A549 treated with DMSO at 1 μM for 4 hours (cell line): Measurements from ENCODE around the gene PRDM13. TPM values are rescaled to one million over a fixed set of nuclear protein-coding genes. Genes with fewer than 3 reads are reported as not detected.

Experiments used
- total RNA-seq: library from RNA; stranded (reverse); fragments of 200-300 nt; extraction: Qiagen RNA extraction; gene quantifications from 5 replicates; pipeline ENCODE4 v1.2.3, GENCODE V29; 2022; ENCODE audit warnings: low read depth

Gene PRDM13
- total RNA-seq: 0.83 to 1.2 TPM (median 0.93 TPM) in 5 replicates

DNA sequence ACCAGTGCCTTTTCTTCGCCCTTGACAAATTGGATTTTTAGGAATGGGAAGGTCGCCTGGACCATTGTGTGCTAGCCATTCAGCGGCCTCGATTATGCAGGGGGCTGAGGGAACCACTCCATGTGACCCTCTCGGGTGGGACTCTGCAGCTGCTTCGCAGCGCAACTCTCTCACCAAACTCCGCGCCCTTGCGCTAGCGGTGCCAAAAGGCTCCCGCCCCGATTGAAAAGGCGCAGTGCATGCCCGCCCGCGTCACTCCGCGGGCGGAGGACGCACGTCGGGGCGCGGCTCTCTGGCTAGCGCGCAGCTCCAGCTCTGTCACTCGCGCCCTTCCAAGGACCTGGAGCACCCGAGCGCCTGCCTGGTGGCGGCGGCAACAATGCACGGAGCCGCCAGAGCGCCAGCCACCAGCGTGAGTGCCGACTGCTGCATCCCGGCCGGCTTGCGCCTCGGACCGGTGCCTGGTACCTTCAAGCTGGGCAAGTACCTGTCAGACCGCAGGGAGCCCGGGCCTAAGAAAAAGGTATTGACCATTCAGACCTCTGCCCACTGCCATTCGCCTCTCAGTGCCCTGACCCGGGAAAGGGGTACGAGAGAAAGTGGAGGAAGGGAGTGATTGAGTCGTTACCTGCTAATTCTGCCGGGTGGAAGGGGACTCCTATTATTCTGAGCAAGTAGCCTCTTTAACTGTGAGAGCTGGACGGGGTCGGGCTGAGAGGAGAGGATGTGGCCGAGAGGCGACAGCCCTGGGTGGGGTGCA, at the start of gene PRDM13:
PRDM13 (plus strand) TSS at position 178 of the 760 bp plus-strand sequence; CDS start at position 380, 202 bp downstream.

DNA sequence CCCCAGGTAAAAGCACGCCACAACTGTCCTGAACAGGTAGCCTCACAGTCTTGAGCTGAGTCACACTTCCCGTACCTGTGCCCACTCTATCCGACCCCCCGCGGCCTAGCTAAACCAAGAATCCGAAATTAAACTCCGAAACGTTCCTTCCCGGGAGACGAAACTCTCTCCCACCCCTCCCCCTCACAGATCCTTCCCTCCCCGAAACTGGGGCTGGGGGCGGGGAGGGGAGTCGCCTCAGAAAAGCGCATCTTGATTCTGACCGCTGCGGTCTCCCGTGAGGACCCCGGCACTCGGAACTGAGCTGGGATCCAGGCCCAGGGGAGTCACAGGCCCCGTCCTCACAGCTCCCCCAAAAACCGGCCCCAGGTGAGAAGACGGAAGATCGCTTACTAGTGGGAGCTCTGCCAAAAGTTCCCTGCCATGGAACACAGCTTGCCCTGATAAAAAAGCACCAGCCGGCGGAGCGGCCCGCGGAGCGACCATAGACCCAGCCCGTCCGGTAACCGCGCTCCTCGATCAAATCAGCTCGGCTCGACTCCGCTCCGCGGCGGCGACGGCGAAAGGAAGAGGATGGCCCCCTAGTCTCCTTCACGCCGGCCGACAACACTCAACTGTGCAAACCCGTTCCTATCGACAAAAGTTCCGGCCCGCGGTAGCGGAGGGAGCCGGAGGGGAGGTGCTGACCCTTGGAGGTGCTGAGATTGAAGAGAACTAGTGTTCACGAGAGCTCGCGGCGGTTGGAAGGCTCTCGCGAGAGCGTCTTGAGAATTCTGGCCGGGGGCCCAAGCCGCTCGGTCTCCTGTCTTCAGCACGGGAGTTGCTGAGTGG, 38.3 kb upstream of the PRDM13 start, which contains the start of gene CCNC:
CCNC (minus strand) TSS at position 558 of the 831 bp plus-strand sequence; CDS start at position 425, 133 bp downstream.

Other genes with a start within 250 kb of the PRDM13 start
- gene COQ3, start 212.6 kb upstream of the PRDM13 start, total RNA-seq: 9.8 to 12.4 TPM (median 10.9 TPM) in 5 replicates
- gene PNISR, start 181.5 kb upstream of the PRDM13 start, total RNA-seq: 25.0 to 32.0 TPM (median 29.7 TPM) in 5 replicates
- gene USP45, start 91.4 kb upstream of the PRDM13 start, total RNA-seq: 4.2 to 6.7 TPM (median 5.7 TPM) in 5 replicates
- gene CCNC, start 38.2 kb upstream of the PRDM13 start, total RNA-seq: 28.2 to 37.1 TPM (median 35.6 TPM) in 5 replicates